RWPE2 (cell line): ENCODE results near the gene LSM12.

Source experiments
- ATAC-seq: fragments of 200-7000 bp; cut with Tn5 transposase; 3 replicates; pipeline ENCODE4 v1.9.1; 2021; ENCODE audit warnings: low read depth
- DNase-seq: peaks from one replicate; pipeline ENCODE4 v3.0.0-alpha.2; 2020; ENCODE audit warnings: low spot score
- H3K27ac ChIP-seq: fragments of 450-650 bp; 2 replicates; pipeline ENCODE4 v1.5.1; 2017; ENCODE audit warnings: mild to moderate bottlenecking; ENCODE audit not compliant: poor library complexity, severe bottlenecking
- H3K27me3 ChIP-seq: fragments of 250-450 bp; sonication (Bioruptor Pico); 2 replicates; pipeline ENCODE4 v1.5.1; 2021; ENCODE audit warnings: mild to moderate bottlenecking, moderate library complexity; ENCODE audit not compliant: insufficient read depth, poor library complexity, severe bottlenecking
- H3K36me3 ChIP-seq: fragments of 250-450 bp; sonication (Bioruptor Pico); 2 replicates; pipeline ENCODE4 v1.5.1; 2020; ENCODE audit warnings: low read depth, mild to moderate bottlenecking, moderate library complexity
- H3K4me1 ChIP-seq: fragments of 250-450 bp; sonication (Bioruptor Pico); 2 replicates; pipeline ENCODE4 v1.5.1; 2021; ENCODE audit warnings: mild to moderate bottlenecking, moderate library complexity; ENCODE audit not compliant: insufficient read depth, poor library complexity, severe bottlenecking
- H3K4me3 ChIP-seq: fragments of 250-450 bp; sonication (Bioruptor Pico); 2 replicates; pipeline ENCODE4 v1.5.1; 2021; ENCODE audit warnings: mild to moderate bottlenecking, moderate library complexity; ENCODE audit not compliant: severe bottlenecking
- H3K9me3 ChIP-seq: fragments of 250-450 bp; sonication (Bioruptor Pico); 2 replicates; pipeline ENCODE4 v1.5.1; 2021; ENCODE audit warnings: mild to moderate bottlenecking, moderate library complexity; ENCODE audit not compliant: severe bottlenecking
- TF ChIP-seq, protein P1 (sequence below): fragments of 450-650 bp; IDR thresholded peaks from one replicate; pipeline ENCODE4 v1.5.1; 2017; ENCODE audit warnings: mild to moderate bottlenecking, moderate library complexity; ENCODE audit not compliant: poor library complexity, severe bottlenecking

LSM12 gene

GRCh38 chr17:44033861-44034408 is 32.5 kb downstream of the LSM12 start:
- H3K4me1 ChIP-seq: no peaks in the 10 kb centered on the region
- DNase-seq: no peak
- H3K4me3 ChIP-seq: no peak overlapping the region
- no peak for ATAC-seq
- H3K27me3 ChIP-seq: no peaks in the 10 kb centered on the region
- TF ChIP-seq, protein P1, sequence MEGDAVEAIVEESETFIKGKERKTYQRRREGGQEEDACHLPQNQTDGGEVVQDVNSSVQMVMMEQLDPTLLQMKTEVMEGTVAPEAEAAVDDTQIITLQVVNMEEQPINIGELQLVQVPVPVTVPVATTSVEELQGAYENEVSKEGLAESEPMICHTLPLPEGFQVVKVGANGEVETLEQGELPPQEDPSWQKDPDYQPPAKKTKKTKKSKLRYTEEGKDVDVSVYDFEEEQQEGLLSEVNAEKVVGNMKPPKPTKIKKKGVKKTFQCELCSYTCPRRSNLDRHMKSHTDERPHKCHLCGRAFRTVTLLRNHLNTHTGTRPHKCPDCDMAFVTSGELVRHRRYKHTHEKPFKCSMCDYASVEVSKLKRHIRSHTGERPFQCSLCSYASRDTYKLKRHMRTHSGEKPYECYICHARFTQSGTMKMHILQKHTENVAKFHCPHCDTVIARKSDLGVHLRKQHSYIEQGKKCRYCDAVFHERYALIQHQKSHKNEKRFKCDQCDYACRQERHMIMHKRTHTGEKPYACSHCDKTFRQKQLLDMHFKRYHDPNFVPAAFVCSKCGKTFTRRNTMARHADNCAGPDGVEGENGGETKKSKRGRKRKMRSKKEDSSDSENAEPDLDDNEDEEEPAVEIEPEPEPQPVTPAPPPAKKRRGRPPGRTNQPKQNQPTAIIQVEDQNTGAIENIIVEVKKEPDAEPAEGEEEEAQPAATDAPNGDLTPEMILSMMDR: no peak
- no peaks in the 10 kb centered on the region for H3K9me3 ChIP-seq
- peaks cover 75% of the 10 kb centered on the region for H3K36me3 ChIP-seq
- no peak overlapping the region for H3K27ac ChIP-seq

DNA sequence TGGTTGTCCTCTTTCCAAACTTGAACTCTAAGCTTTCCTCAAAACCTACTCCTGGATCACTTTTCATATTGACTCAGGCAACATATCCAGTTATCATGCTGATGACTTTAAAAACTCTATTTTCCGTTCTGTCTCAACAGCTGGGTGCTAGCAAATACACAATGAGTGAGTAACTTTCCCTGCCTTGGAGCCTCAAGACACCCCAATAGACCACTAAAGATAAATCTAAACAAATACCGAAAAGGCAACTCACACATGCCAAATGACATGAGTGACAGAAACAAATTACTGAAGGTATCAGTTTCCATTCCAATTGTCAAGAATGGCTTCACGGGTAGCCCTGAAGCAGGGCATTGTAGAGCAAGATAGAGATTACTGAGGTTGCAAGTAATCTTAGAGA is 36.0 kb downstream of the LSM12 start:
- H3K36me3 ChIP-seq: peaks cover 63% of the 10 kb centered on the region
- no peak overlapping the region for H3K4me3 ChIP-seq
- no peaks in the 10 kb centered on the region for H3K9me3 ChIP-seq
- no peaks in the 10 kb centered on the region for H3K4me1 ChIP-seq
- no peak overlapping the region for H3K27ac ChIP-seq
- H3K27me3 ChIP-seq: no peaks in the 10 kb centered on the region
- DNase-seq (no peak), ATAC-seq (no peak)
- TF ChIP-seq, protein P1: no peak

DNA sequence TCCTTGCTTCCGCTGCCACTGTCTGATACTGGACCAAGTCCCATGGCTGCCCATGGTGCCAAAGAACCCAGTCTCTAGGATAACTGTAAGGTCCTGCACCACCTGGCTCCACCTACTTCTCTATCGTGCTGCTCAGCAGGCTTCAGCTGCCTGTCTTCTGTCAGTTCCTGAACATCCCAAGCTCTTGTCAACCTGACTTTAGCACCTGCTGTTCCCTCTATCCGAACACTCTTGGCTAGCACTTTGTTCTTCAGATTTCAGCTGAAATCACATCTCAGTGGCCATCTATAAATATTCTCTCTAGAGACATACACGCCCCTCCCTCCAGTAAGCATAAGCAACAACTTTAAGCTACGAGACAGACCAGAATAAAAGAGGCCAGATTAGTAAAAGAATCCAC is 36.7 kb downstream of the LSM12 start:
- no peak for ATAC-seq

DNA sequence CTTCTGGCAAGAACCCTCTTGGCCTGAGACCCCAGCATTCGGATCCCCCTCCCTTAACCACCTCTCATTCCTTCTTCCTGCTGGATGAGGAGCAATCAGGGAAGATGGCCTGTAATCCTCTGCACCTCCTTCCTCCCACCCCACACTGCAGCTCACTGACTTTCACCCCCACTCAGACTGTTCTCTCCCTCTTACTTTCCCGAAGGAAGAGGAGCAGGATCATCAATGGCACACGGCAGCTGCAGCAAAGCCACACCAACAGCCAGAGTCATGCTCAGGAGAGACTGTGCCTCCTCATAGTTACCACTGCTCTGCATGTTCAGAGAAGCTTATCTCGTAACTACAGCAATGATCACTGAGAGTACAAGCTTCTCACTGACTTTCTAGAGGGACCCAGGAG is 41.6 kb downstream of the LSM12 start:
- Histone ChIP-seq H3K36me3 (peaks cover 30% of the 10 kb centered on the region), H3K27me3 (no peaks in the 10 kb centered on the region), H3K4me1 (no peaks in the 10 kb centered on the region), H3K9me3 (no peaks in the 10 kb centered on the region), H3K27ac (no peak overlapping the region), H3K4me3 (no peak overlapping the region)
- DNase-seq (no peak), ATAC-seq (no peak)
- TF ChIP-seq, protein P1: no peak

More for the DNA sequence above, 36.7 kb downstream of the LSM12 start:
- Histone ChIP-seq H3K27me3 (no peaks in the 10 kb centered on the region), H3K36me3 (peaks cover 68% of the 10 kb centered on the region), H3K4me1 (no peaks in the 10 kb centered on the region), H3K9me3 (no peaks in the 10 kb centered on the region), H3K4me3 (no peak overlapping the region), H3K27ac (no peak overlapping the region)
- DNase-seq: no peak
- TF ChIP-seq, protein P1: no peak

GRCh38 chr17:44024271-44024663 is 42.2 kb downstream of the LSM12 start:
- Histone ChIP-seq H3K4me3 (no peak overlapping the region), H3K9me3 (no peaks in the 10 kb centered on the region), H3K36me3 (peaks cover 29% of the 10 kb centered on the region), H3K27me3 (no peaks in the 10 kb centered on the region), H3K4me1 (no peaks in the 10 kb centered on the region), H3K27ac (no peak overlapping the region)
- ATAC-seq (no peak), DNase-seq (no peak)
- TF ChIP-seq, protein P1: no peak
